Gastrocnemius medialis (tissue), 4 donors: ENCODE data around the gene ZNF611.

ENCODE experiments used
- POLR2A ChIP-seq, 2 donors: fragments of 450-650 bp; IDR thresholded peaks; one replicate each; pipeline ENCODE4 v1.6.1; 2017; ENCODE audit warnings: antibody characterized with exemption in 2 of 2, mild to moderate bottlenecking in 2 of 2, moderate library complexity in 2 of 2
- TF ChIP-seq, protein P1 (sequence below), 5 experiments: fragments of 450-650 bp in 3 of 5; fragments of 200-600 bp in 2 of 5; sonication (generic) in 2 of 5; IDR thresholded peaks in 4 of 5; conservative IDR thresholded peaks in 1 of 5; 1 replicate in 4 of 5; 2 replicates in 1 of 5; pipeline ENCODE4 v1.5.1; 2016 to 2019; ENCODE audit warnings: antibody characterized with exemption in 5 of 5, mild to moderate bottlenecking in 3 of 5, moderate library complexity in 3 of 5

- TF ChIP-seq, protein P1, sequence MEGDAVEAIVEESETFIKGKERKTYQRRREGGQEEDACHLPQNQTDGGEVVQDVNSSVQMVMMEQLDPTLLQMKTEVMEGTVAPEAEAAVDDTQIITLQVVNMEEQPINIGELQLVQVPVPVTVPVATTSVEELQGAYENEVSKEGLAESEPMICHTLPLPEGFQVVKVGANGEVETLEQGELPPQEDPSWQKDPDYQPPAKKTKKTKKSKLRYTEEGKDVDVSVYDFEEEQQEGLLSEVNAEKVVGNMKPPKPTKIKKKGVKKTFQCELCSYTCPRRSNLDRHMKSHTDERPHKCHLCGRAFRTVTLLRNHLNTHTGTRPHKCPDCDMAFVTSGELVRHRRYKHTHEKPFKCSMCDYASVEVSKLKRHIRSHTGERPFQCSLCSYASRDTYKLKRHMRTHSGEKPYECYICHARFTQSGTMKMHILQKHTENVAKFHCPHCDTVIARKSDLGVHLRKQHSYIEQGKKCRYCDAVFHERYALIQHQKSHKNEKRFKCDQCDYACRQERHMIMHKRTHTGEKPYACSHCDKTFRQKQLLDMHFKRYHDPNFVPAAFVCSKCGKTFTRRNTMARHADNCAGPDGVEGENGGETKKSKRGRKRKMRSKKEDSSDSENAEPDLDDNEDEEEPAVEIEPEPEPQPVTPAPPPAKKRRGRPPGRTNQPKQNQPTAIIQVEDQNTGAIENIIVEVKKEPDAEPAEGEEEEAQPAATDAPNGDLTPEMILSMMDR (IDR thresholded peaks at IDR 0.05 in 4 of 5, conservative IDR thresholded peaks at IDR 0.05 in 1 of 5): peak in 4 of 5 experiments; percentile 30 to 45 (median 42)
- no peak for TF ChIP-seq POLR2A (IDR thresholded peaks at IDR 0.05)
These were observed 13.6 kb upstream of the ZNF611 start for GRCh38 chr19:52748336-52748950.
